OCI-LY7 (cell line): ENCODE measurements around the gene OTOG. TPM values are rescaled to one million over a fixed set of nuclear protein-coding genes. Genes with fewer than 3 reads are reported as not detected.

Source experiments
- BruUV-seq: library from RNA; stranded (reverse); fragments of 400-500 nt; replicated peaks from 2 replicates; lab custom pipeline; 2021; lab: Mats Ljungman, UMichigan
- CTCF ChIA-PET: fragments of 300-600 bp; sonication (Branson Sonifier 250); formaldehyde crosslinking; loops from one replicate; lab custom pipeline; 2022; ENCODE audit warnings: antibody characterized with exemption; ENCODE audit not compliant: unreplicated experiment; lab: Charles Lee
- POLR2A ChIA-PET: fragments of 300-600 bp; sonication (Branson Sonifier 250); formaldehyde crosslinking; loops from one replicate; lab custom pipeline; 2022; ENCODE audit warnings: antibody characterized with exemption; lab: Charles Lee
- DNase-seq: peaks from one replicate; pipeline ENCODE4 v3.0.0-alpha.2; 2015; ENCODE audit warnings: low spot score
- H2AFZ ChIP-seq: fragments of 200-600 bp; sonication (generic), shearing (Covaris generic); 2 replicates; pipeline ENCODE4 v1.6.1; 2014; ENCODE audit warnings: mild to moderate bottlenecking, antibody characterized with exemption, low read length, moderate library complexity
- H3K27ac ChIP-seq: fragments of 200-600 bp; sonication (generic); 2 replicates; pipeline ENCODE4 v1.5.1; 2014; ENCODE audit warnings: mixed run types, low read depth, mild to moderate bottlenecking, moderate library complexity, low read length, inconsistent platforms; ENCODE audit not compliant: poor library complexity, severe bottlenecking
- H3K36me3 ChIP-seq: fragments of 200-600 bp; sonication (generic); 2 replicates; pipeline ENCODE4 v1.6.1; 2014; ENCODE audit warnings: mild to moderate bottlenecking, antibody characterized with exemption, low read length, moderate library complexity, mixed read lengths; ENCODE audit not compliant: insufficient read depth
- H3K4me1 ChIP-seq: fragments of 200-600 bp; sonication (generic); 2 replicates; pipeline ENCODE4 v1.5.1; 2014; ENCODE audit warnings: mild to moderate bottlenecking, low read length; ENCODE audit not compliant: insufficient read depth, poor library complexity, severe bottlenecking
- H3K4me2 ChIP-seq: fragments of 200-600 bp; sonication (generic); 2 replicates; pipeline ENCODE4 v1.6.1; 2014; ENCODE audit warnings: mild to moderate bottlenecking, low read length
- H3K4me3 ChIP-seq: fragments of 200-600 bp; sonication (generic); 2 replicates; pipeline ENCODE4 v1.5.1; 2014; ENCODE audit warnings: mild to moderate bottlenecking, low read depth, low read length; ENCODE audit not compliant: poor library complexity, severe bottlenecking
- H3K79me2 ChIP-seq: fragments of 200-600 bp; sonication (generic); 2 replicates; pipeline ENCODE4 v1.6.1; 2016; ENCODE audit warnings: low read depth, mild to moderate bottlenecking, low read length, moderate library complexity, mixed read lengths; ENCODE audit not compliant: insufficient read depth
- H3K9me2 ChIP-seq: fragments of 200-600 bp; sonication (generic); 2 replicates; pipeline ENCODE4 v1.6.1; 2016; ENCODE audit warnings: mild to moderate bottlenecking, low read length, mixed read lengths; ENCODE audit not compliant: insufficient read depth
- H3K9me3 ChIP-seq: fragments of 200-600 bp; sonication (generic); 2 replicates; pipeline ENCODE4 v1.6.1; 2014; ENCODE audit warnings: mild to moderate bottlenecking, mixed run types, low read length, mixed read lengths
- H4K20me1 ChIP-seq: fragments of 200-600 bp; sonication (generic); 2 replicates; pipeline ENCODE4 v1.6.1; 2014; ENCODE audit warnings: mild to moderate bottlenecking, antibody characterized with exemption, low read length, moderate library complexity, mixed read lengths; ENCODE audit not compliant: insufficient read depth
- CTCF ChIP-seq: fragments of 200-600 bp; sonication (generic); conservative IDR thresholded peaks from 2 replicates; pipeline ENCODE4 v1.5.1; 2014; ENCODE audit warnings: mild to moderate bottlenecking, antibody characterized with exemption, low read length, moderate library complexity, mixed read lengths
- EZH2phosphoT487 ChIP-seq: fragments of 200-600 bp; sonication (generic); IDR thresholded peaks from 2 replicates; pipeline ENCODE4 v1.6.1; 2018; ENCODE audit warnings: low read depth, borderline replicate concordance, mild to moderate bottlenecking, mixed run types, antibody characterized with exemption, low read length, moderate library complexity, mixed read lengths
- intact Hi-C: fragments of 100-400 bp; cut with micrococcal nuclease; formaldehyde crosslinking; loops from one replicate; pipeline ENCODE4 v1.10.0; 2022; ENCODE audit not compliant: unreplicated experiment
- total RNA-seq, 2 experiments: library from RNA; depleted of rRNA in 1 of 2; stranded (reverse); fragments of >200 nt in 1 of 2; shearing (Covaris generic) in 1 of 2; gene quantifications; 2 replicates each; pipeline ENCODE4 v1.2.3, GENCODE V29; 2014 to 2022

The OTOG gene
- total RNA-seq, 2 experiments from 2014 or later, result not detected

GRCh38 chr11:17601256-17601671, 54.2 kb downstream of the OTOG start:
- Histone ChIP-seq H3K4me2 (no peak overlapping the region), H3K9me3 (no peaks in the 10 kb centered on the region), H3K79me2 (no peaks in the 10 kb centered on the region), H3K4me1 (no peaks in the 10 kb centered on the region), H3K27ac (no peak overlapping the region), H3K4me3 (no peak overlapping the region), H2AFZ (no peak overlapping the region), H3K36me3 (no peaks in the 10 kb centered on the region), H4K20me1 (no peaks in the 10 kb centered on the region), H3K9me2 (no peaks in the 10 kb centered on the region)
- TF ChIP-seq CTCF, result no peak
- no peak for TF ChIP-seq EZH2phosphoT487
- no peak for DNase-seq
- no TSS peak for BruUV-seq
- POLR2A ChIA-PET, result no interaction called here
- intact Hi-C loops, result no loop called here
- CTCF ChIA-PET, result no interaction called here

GRCh38 chr11:17601676-17602075, 54.6 kb downstream of the OTOG start:
- Histone ChIP-seq H3K9me2 (no peaks in the 10 kb centered on the region), H3K9me3 (no peaks in the 10 kb centered on the region), H3K4me2 (no peak overlapping the region), H3K79me2 (no peaks in the 10 kb centered on the region), H3K36me3 (no peaks in the 10 kb centered on the region), H4K20me1 (no peaks in the 10 kb centered on the region), H3K27ac (no peak overlapping the region), H3K4me1 (no peaks in the 10 kb centered on the region), H2AFZ (no peak overlapping the region), H3K4me3 (no peak overlapping the region)
- ChIA-PET POLR2A (no interaction called here), CTCF (no interaction called here)
- TF ChIP-seq CTCF (no peak), EZH2phosphoT487 (no peak)
- no TSS peak for BruUV-seq
- intact Hi-C loops, result no loop called here
- DNase-seq, result no peak

- CTCF ChIA-PET, result no interaction called here
Measured at GRCh38 chr11:17602105-17603001, 55.3 kb downstream of the OTOG start.

More at GRCh38 chr11:17602105-17603001, 55.3 kb downstream of the OTOG start:
- no peaks in the 10 kb centered on the region for H3K9me3 ChIP-seq
- no peak overlapping the region for H3K27ac ChIP-seq
- no TSS peak for BruUV-seq
- no peaks in the 10 kb centered on the region for H3K4me1 ChIP-seq
- H3K4me2 ChIP-seq, result no peak overlapping the region
- no peaks in the 10 kb centered on the region for H3K36me3 ChIP-seq
- H4K20me1 ChIP-seq, result no peaks in the 10 kb centered on the region
- no peak for TF ChIP-seq CTCF
- TF ChIP-seq EZH2phosphoT487, result no peak
- DNase-seq, result no peak
- no peaks in the 10 kb centered on the region for H3K9me2 ChIP-seq
- no peak overlapping the region for H3K4me3 ChIP-seq
- POLR2A ChIA-PET, result no interaction called here
- intact Hi-C loops, result no loop called here
- H2AFZ ChIP-seq, result no peak overlapping the region
- no peaks in the 10 kb centered on the region for H3K79me2 ChIP-seq
